ENCODE measurements around the gene PCSK2.

PCSK2 gene

DNA sequence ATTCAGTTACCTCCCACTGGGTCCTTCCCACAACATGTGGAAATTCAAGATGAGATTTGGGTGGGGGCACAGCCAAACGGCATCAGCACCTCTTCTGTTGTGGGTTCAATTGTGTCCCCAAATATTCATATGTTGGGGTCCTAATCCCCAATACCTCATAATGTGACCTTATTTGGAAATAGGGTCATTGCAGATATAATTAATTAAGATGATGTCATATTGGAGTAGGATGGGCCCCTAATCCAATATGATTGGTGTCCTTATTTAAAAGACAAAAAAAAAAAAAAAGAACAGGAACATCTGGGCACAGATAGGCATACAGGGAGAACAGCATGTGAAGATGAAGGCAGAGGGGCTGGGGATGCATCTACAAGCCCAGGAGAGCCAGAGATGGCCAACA lies 214.9 kb downstream of the PCSK2 start:
- Histone ChIP-seq H3K36me3 (ENCODE audit: control insufficient read depth in 4 of 4, insufficient read depth in 4 of 4, low read length in 3 of 4) (no peaks in the 10 kb centered on the region), H3K27ac (ENCODE audit: insufficient read depth in 1 of 2, low read depth in 1 of 2, low read length in 2 of 2, poor library complexity in 1 of 2, severe bottlenecking in 2 of 2) (no peak overlapping the region), H3K4me1 (ENCODE audit: control extremely low read depth in 1 of 4, control insufficient read depth in 4 of 4, insufficient read depth in 4 of 4, low read length in 3 of 4) (no peaks in the 10 kb centered on the region), H3K27me3 (replicated peaks in 2 of 5; ENCODE audit: control insufficient read depth in 4 of 5, insufficient read depth in 5 of 5, low read length in 4 of 5) (peaks cover 0 to 19% (median 6%) of the 10 kb centered on the region in 5 experiments), H3K4me3 (ENCODE audit: control insufficient read depth in 1 of 7, extremely low read depth in 1 of 7, insufficient read depth in 4 of 7, low read depth in 2 of 7, low read length in 6 of 7) (no peak overlapping the region), H3K9me3 (ENCODE audit: control extremely low read depth in 1 of 5, control insufficient read depth in 4 of 5, insufficient read depth in 2 of 5, low read depth in 1 of 5, low read length in 4 of 5) (no peaks in the 10 kb centered on the region)
- WGBS (ENCODE audit: insufficient coverage) = no CpG with 5 or more reads among the region's 1 CpG
- CTCF ChIA-PET = no interaction called here
- POLR2A ChIA-PET = no interaction called here
- no peak for DNase-seq

DNA sequence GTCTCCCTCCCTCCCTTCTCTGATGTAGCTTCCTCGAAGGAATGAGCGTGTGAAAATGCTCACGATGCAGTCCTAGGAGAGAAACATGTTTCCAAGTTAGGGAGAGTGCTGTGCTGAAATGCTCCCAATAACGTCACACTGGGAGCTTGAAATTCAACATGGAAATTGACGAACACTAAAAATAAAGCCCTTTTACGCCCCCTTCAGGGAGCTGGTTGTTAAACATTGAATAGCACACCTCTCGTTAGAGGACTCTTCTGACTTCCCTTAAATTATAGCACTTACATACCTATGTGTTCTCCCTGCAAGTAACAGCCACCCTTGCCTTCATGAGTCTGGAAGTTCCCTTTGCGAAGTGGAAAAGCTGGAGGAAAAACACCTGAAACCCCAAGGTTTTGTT lies 215.7 kb downstream of the PCSK2 start:
- no peak for DNase-seq
- Histone ChIP-seq H3K4me3 (ENCODE audit: control insufficient read depth in 1 of 7, extremely low read depth in 1 of 7, insufficient read depth in 4 of 7, low read depth in 2 of 7, low read length in 6 of 7) (no peak overlapping the region), H3K4me1 (ENCODE audit: control extremely low read depth in 1 of 4, control insufficient read depth in 4 of 4, insufficient read depth in 4 of 4, low read length in 3 of 4) (no peaks in the 10 kb centered on the region), H3K27me3 (replicated peaks in 2 of 5; ENCODE audit: control insufficient read depth in 4 of 5, insufficient read depth in 5 of 5, low read length in 4 of 5) (peaks cover 0 to 19% (median 6%) of the 10 kb centered on the region in 5 experiments), H3K36me3 (ENCODE audit: control insufficient read depth in 4 of 4, insufficient read depth in 4 of 4, low read length in 3 of 4) (no peaks in the 10 kb centered on the region), H3K27ac (ENCODE audit: insufficient read depth in 1 of 2, low read depth in 1 of 2, low read length in 2 of 2, poor library complexity in 1 of 2, severe bottlenecking in 2 of 2) (no peak overlapping the region), H3K9me3 (ENCODE audit: control extremely low read depth in 1 of 5, control insufficient read depth in 4 of 5, insufficient read depth in 2 of 5, low read depth in 1 of 5, low read length in 4 of 5) (no peaks in the 10 kb centered on the region)
- WGBS (ENCODE audit: insufficient coverage) = 42% methylated on average over 8 of the region's 8 CpGs
- CTCF ChIA-PET = no interaction called here
- POLR2A ChIA-PET = no interaction called here

DNA sequence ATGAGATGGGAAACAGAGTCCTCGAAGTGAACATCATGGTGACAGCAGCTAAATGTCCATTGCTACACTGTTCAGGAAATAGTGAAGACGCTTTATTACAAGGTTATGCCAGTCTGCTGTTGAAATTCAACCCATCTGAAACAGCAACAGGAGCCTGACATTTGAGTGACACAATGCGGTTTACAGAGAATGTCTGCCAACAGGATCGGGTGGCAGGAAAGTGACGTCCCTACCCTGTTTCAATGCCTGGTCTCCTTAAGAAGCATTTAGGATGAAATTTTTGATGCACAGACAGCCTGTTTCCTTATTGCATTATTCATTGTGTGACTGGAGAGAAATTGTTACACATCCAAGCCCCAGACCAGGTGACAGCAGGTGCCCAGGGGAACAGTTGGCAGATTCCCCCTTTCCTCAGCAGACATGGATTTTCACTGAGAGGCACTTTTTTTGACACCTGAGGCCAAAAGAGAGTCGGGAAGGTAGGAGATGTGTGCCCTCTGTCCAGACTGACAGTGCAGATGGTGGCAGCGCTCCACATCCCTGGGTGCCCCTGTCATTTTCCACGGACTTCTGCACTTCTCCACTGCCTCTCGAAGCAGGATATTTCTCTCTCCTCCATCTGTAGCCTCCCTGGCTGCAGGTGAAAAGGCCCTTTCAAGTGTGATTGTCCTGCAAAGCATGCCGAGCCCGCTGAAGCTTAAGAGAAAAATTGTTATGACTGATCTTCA lies 216.5 kb downstream of the PCSK2 start:
- ChIA-PET CTCF (no interaction called here), POLR2A (no interaction called here)
- no peak overlapping the region for H3K4me3 ChIP-seq (ENCODE audit: control insufficient read depth in 1 of 7, extremely low read depth in 1 of 7, insufficient read depth in 4 of 7, low read depth in 2 of 7, low read length in 6 of 7)
- no peaks in the 10 kb centered on the region for H3K4me1 ChIP-seq (ENCODE audit: control extremely low read depth in 1 of 4, control insufficient read depth in 4 of 4, insufficient read depth in 4 of 4, low read length in 3 of 4)
- H3K27me3 ChIP-seq (replicated peaks in 2 of 5; ENCODE audit: control insufficient read depth in 4 of 5, insufficient read depth in 5 of 5, low read length in 4 of 5) = peaks cover 0 to 19% (median 6%) of the 10 kb centered on the region in 5 experiments
- H3K36me3 ChIP-seq (ENCODE audit: control insufficient read depth in 4 of 4, insufficient read depth in 4 of 4, low read length in 3 of 4) = no peaks in the 10 kb centered on the region
- no peaks in the 10 kb centered on the region for H3K9me3 ChIP-seq (ENCODE audit: control extremely low read depth in 1 of 5, control insufficient read depth in 4 of 5, insufficient read depth in 2 of 5, low read depth in 1 of 5, low read length in 4 of 5)
- WGBS (ENCODE audit: insufficient coverage) = 72% methylated on average over 8 of the region's 11 CpGs
- no peak overlapping the region for H3K27ac ChIP-seq (ENCODE audit: insufficient read depth in 1 of 2, low read depth in 1 of 2, low read length in 2 of 2, poor library complexity in 1 of 2, severe bottlenecking in 2 of 2)
- no peak for DNase-seq

DNA sequence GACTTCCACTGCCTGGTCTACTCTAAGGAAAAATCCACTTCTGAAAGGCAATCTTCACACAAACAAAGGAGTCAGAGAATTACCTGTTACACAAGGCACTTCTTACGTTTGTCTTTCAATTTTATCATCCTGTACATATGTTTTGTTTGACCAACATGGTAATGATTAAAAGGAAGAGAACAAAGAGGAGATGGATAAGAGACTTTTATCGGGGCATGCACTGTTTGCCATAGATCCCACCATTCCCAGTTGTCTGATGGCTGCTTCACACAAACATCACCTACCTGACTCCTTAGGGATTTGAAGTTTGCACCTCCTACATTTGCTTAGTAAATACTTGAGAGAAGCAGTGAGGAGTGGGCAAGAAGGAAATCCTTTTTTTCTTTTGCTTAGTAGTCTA lies 217.3 kb downstream of the PCSK2 start:
- no peaks in the 10 kb centered on the region for H3K4me1 ChIP-seq (ENCODE audit: control extremely low read depth in 1 of 4, control insufficient read depth in 4 of 4, insufficient read depth in 4 of 4, low read length in 3 of 4)
- H3K27me3 ChIP-seq (replicated peaks in 2 of 5; ENCODE audit: control insufficient read depth in 4 of 5, insufficient read depth in 5 of 5, low read length in 4 of 5) = peaks cover 0 to 19% (median 6%) of the 10 kb centered on the region in 5 experiments
- H3K36me3 ChIP-seq (ENCODE audit: control insufficient read depth in 4 of 4, insufficient read depth in 4 of 4, low read length in 3 of 4) = no peaks in the 10 kb centered on the region
- ChIA-PET CTCF (no interaction called here), POLR2A (no interaction called here)
- no peaks in the 10 kb centered on the region for H3K9me3 ChIP-seq (ENCODE audit: control extremely low read depth in 1 of 5, control insufficient read depth in 4 of 5, insufficient read depth in 2 of 5, low read depth in 1 of 5, low read length in 4 of 5)
- no peak overlapping the region for H3K4me3 ChIP-seq (ENCODE audit: control insufficient read depth in 1 of 7, extremely low read depth in 1 of 7, insufficient read depth in 4 of 7, low read depth in 2 of 7, low read length in 6 of 7)
- no peak for DNase-seq
- no peak overlapping the region for H3K27ac ChIP-seq (ENCODE audit: insufficient read depth in 1 of 2, low read depth in 1 of 2, low read length in 2 of 2, poor library complexity in 1 of 2, severe bottlenecking in 2 of 2)
- WGBS (ENCODE audit: insufficient coverage) = no CpG with 5 or more reads among the region's 2 CpGs

DNA sequence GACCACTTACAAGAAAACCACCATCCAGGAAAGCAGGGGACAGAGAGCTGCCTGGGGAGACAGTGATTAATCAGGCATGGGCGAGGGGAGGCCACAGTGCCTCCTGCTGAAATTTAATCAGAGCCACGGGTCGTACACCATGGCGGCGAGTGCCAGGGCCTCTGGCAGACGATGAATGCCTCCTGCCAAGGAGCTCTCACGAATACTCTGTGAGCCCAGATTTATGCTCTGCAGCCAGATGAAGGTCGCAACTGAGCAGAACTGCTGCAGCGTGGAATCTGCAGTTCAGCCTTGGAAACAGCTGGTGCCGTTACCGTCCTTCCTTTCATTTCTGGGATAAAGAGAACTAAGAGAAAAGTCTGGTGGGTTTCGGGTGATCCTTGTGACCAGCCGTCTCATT lies 218.7 kb downstream of the PCSK2 start:
- H3K36me3 ChIP-seq (ENCODE audit: control insufficient read depth in 4 of 4, insufficient read depth in 4 of 4, low read length in 3 of 4) = no peaks in the 10 kb centered on the region
- no peaks in the 10 kb centered on the region for H3K9me3 ChIP-seq (ENCODE audit: control extremely low read depth in 1 of 5, control insufficient read depth in 4 of 5, insufficient read depth in 2 of 5, low read depth in 1 of 5, low read length in 4 of 5)
- WGBS (ENCODE audit: insufficient coverage) = 89% methylated on average over 12 of the region's 13 CpGs
- H3K4me1 ChIP-seq (ENCODE audit: control extremely low read depth in 1 of 4, control insufficient read depth in 4 of 4, insufficient read depth in 4 of 4, low read length in 3 of 4) = no peaks in the 10 kb centered on the region
- no peak overlapping the region for H3K27ac ChIP-seq (ENCODE audit: insufficient read depth in 1 of 2, low read depth in 1 of 2, low read length in 2 of 2, poor library complexity in 1 of 2, severe bottlenecking in 2 of 2)
- no peak for DNase-seq
- POLR2A ChIA-PET = no interaction called here
- peaks cover 0 to 19% (median 4%) of the 10 kb centered on the region in 5 experiments for H3K27me3 ChIP-seq (replicated peaks in 2 of 5; ENCODE audit: control insufficient read depth in 4 of 5, insufficient read depth in 5 of 5, low read length in 4 of 5)
- CTCF ChIA-PET = no interaction called here
- no peak overlapping the region for H3K4me3 ChIP-seq (ENCODE audit: control insufficient read depth in 1 of 7, extremely low read depth in 1 of 7, insufficient read depth in 4 of 7, low read depth in 2 of 7, low read length in 6 of 7)

DNA sequence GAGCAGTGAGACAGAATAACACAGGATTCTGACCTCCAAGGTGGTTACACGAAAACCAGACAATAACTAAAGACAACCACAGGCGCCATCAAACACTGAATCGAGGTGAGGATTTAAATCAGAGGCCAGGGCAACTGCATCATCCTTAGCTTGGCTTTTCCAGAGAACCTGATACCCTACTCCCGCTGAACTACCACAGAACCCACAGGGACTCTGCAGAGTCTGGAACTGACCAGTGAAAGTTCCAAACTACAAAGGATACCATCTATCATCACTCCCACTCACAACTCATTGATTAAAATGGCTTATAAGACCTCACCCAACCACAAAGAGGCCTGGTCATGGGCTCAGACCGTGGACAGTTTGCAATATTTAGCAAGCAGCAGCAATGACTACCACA lies 219.3 kb downstream of the PCSK2 start:
- H3K27me3 ChIP-seq (replicated peaks in 2 of 5; ENCODE audit: control insufficient read depth in 4 of 5, insufficient read depth in 5 of 5, low read length in 4 of 5) = peaks cover 0 to 19% (median 4%) of the 10 kb centered on the region in 5 experiments
- ChIA-PET CTCF (no interaction called here), POLR2A (no interaction called here)
- no peak for DNase-seq
- peaks cover 0 to 4% (median 0%) of the 10 kb centered on the region in 5 experiments for H3K9me3 ChIP-seq (ENCODE audit: control extremely low read depth in 1 of 5, control insufficient read depth in 4 of 5, insufficient read depth in 2 of 5, low read depth in 1 of 5, low read length in 4 of 5)
- 100% methylated on average over 3 of the region's 5 CpGs for WGBS (ENCODE audit: insufficient coverage)
- H3K27ac ChIP-seq (ENCODE audit: insufficient read depth in 1 of 2, low read depth in 1 of 2, low read length in 2 of 2, poor library complexity in 1 of 2, severe bottlenecking in 2 of 2) = no peak overlapping the region
- no peaks in the 10 kb centered on the region for H3K36me3 ChIP-seq (ENCODE audit: control insufficient read depth in 4 of 4, insufficient read depth in 4 of 4, low read length in 3 of 4)
- H3K4me1 ChIP-seq (ENCODE audit: control extremely low read depth in 1 of 4, control insufficient read depth in 4 of 4, insufficient read depth in 4 of 4, low read length in 3 of 4) = no peaks in the 10 kb centered on the region
- no peak overlapping the region for H3K4me3 ChIP-seq (ENCODE audit: control insufficient read depth in 1 of 7, extremely low read depth in 1 of 7, insufficient read depth in 4 of 7, low read depth in 2 of 7, low read length in 6 of 7)

DNA sequence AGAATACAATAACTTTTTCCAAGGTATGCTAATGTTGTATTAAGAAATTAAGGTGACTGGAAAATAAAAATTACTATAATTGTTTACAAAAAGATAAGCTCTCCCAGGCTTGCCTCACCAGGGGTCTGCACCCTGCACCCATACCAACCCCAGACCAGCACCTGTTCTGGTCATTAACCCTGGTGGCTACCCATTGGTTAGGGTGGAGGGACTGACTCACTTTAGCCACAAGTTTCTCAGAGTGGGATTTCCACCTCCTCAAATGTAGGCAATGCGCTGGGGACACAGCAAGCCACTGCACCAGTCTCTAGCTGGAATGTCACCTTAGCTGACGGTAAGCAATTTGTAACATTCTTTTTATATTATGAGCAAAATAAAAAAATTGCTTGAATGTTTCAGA lies 221.2 kb downstream of the PCSK2 start:
- Histone ChIP-seq H3K27me3 (replicated peaks in 2 of 5; ENCODE audit: control insufficient read depth in 4 of 5, insufficient read depth in 5 of 5, low read length in 4 of 5) (peaks cover 0 to 17% (median 7%) of the 10 kb centered on the region in 5 experiments), H3K9me3 (ENCODE audit: control extremely low read depth in 1 of 5, control insufficient read depth in 4 of 5, insufficient read depth in 2 of 5, low read depth in 1 of 5, low read length in 4 of 5) (peaks cover 0 to 4% (median 0%) of the 10 kb centered on the region in 5 experiments), H3K4me1 (ENCODE audit: control extremely low read depth in 1 of 4, control insufficient read depth in 4 of 4, insufficient read depth in 4 of 4, low read length in 3 of 4) (no peaks in the 10 kb centered on the region), H3K4me3 (ENCODE audit: control insufficient read depth in 1 of 7, extremely low read depth in 1 of 7, insufficient read depth in 4 of 7, low read depth in 2 of 7, low read length in 6 of 7) (no peak overlapping the region), H3K27ac (ENCODE audit: insufficient read depth in 1 of 2, low read depth in 1 of 2, low read length in 2 of 2, poor library complexity in 1 of 2, severe bottlenecking in 2 of 2) (no peak overlapping the region), H3K36me3 (ENCODE audit: control insufficient read depth in 4 of 4, insufficient read depth in 4 of 4, low read length in 3 of 4) (no peaks in the 10 kb centered on the region)
- POLR2A ChIA-PET = interaction anchor here (0.6 kb wide), 1 partner anchor 11 kb away, joined by 3 read pairs; no protein-coding TSS in a partner anchor
- no peak for DNase-seq
- no CpG with 5 or more reads among the region's 2 CpGs for WGBS (ENCODE audit: insufficient coverage)
- CTCF ChIA-PET = no interaction called here

All from common myeloid progenitor, CD34-positive (primary cell).